Measurements from ENCODE around the gene NRIP3.

The NRIP3 gene

DNA sequence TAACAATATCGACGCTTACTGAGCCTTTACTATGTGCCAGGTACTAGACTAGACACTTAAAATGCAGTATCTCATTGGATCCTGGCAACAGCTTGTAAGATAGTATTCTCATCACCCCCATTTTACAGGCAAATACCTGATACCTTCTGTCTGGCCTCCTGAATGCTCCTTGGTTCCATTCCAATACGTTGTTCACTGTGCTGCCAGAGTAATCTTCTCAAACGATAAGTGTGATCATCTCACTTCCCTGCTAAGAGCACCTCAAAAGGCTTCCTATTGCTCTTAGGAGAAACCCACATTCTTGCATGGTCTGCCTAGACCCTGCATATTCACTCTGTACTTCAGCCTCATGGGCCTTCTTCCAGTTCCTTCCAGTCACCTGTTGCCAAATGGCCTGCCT is 1.3 kb upstream of the NRIP3 start:
- TF ChIP-seq POLR2A (IDR thresholded peaks at IDR 0.05; ENCODE audit: extremely low read depth, insufficient read length) (no peak), CTCF (IDR thresholded peaks at IDR 0.05; ENCODE audit: low read depth, low read length) (no peak)
- no peak overlapping the region for H3K4me3 ChIP-seq (ENCODE audit: low read depth, low read length)
- peak; percentile 8 for DNase-seq (ENCODE audit: low read depth)

- no peak overlapping the region for H3K4me3 ChIP-seq (ENCODE audit: low read depth, low read length)
- TF ChIP-seq POLR2A (IDR thresholded peaks at IDR 0.05; ENCODE audit: extremely low read depth, insufficient read length) (no peak), CTCF (IDR thresholded peaks at IDR 0.05; ENCODE audit: low read depth, low read length) (no peak), MYC (IDR thresholded peaks at IDR 0.05; ENCODE audit: low read depth, low read length) (no peak)
- DNase-seq (ENCODE audit: low read depth) = peak; percentile 7
These were observed 554 bp upstream of the NRIP3 start for GRCh38 chr11:9004183-9004926.

DNA sequence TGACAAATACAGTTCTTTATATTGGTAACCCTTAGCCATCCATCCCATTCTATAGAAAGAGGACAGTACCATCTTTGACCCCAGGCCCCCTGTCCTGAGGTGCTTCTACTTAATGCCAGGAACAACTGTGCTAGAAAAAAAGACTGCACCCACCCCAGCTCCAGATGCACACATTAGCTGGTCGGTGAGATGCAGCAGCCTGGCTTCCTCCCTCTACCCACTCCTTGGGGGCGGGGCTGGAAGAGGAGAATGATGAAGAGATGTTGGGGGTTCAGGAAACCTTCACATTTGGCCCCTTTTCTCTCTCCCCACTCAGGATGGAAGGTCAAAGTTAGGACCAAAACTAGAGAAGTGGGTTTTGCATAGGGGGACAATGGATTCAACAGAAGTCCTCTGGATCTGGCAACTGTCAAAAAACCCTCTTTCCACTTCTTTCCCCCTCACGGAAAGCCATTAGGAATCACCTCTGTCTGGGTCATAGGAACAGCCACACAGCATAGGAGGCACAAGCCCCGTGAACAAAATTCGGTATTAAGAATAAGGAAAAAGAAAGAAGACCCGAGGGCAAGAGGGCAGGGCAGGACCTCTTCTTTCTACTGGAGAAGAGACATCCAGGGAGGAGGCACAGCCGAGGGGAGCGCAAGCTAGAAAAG is 755 bp downstream of the NRIP3 start:
- peak; percentile 58 for DNase-seq (ENCODE audit: low read depth)
- H3K4me3 ChIP-seq (ENCODE audit: low read depth, low read length) = peak overlapping the region; percentile 67
- TF ChIP-seq POLR2A (IDR thresholded peaks at IDR 0.05; ENCODE audit: extremely low read depth, insufficient read length) = no peak
- TF ChIP-seq MYC (IDR thresholded peaks at IDR 0.05; ENCODE audit: low read depth, low read length) = no peak
- no peak; the same call in 1 of the 2 replicates for TF ChIP-seq MAX (IDR thresholded peaks at IDR 0.05; ENCODE audit: low read depth, low read length)
- no peak for TF ChIP-seq CTCF (IDR thresholded peaks at IDR 0.05; ENCODE audit: low read depth, low read length)

DNA sequence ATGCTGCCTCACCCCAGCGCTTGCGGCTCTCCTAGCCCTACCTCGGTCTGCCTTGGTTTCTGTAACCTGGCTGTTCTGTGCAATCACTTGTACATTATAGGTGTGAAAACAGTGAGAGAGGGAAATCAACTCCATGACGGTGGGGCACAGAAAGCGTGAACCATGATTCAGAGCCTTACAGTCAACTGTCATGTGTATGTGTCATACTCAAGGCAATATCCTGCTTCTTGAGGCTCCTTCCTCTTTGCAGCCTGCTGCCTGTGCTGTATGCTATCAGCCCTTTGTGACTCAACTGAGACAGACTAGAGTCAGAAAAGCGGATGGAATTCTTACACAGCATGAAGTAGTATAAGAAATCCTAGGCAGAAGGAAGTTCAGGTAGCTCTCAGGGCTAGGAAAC is 2.1 kb downstream of the NRIP3 start:
- peak; percentile 56 for TF ChIP-seq MYC (IDR thresholded peaks at IDR 0.05; ENCODE audit: low read depth, low read length)
- no peak for TF ChIP-seq POLR2A (IDR thresholded peaks at IDR 0.05; ENCODE audit: extremely low read depth, insufficient read length)
- TF ChIP-seq MAX (IDR thresholded peaks at IDR 0.05; ENCODE audit: low read depth, low read length) = peak; percentile 81
- no peak for TF ChIP-seq CTCF (IDR thresholded peaks at IDR 0.05; ENCODE audit: low read depth, low read length)
- DNase-seq (ENCODE audit: low read depth) = peak; percentile 90
- peak overlapping the region; percentile 67 for H3K4me3 ChIP-seq (ENCODE audit: low read depth, low read length)

DNA sequence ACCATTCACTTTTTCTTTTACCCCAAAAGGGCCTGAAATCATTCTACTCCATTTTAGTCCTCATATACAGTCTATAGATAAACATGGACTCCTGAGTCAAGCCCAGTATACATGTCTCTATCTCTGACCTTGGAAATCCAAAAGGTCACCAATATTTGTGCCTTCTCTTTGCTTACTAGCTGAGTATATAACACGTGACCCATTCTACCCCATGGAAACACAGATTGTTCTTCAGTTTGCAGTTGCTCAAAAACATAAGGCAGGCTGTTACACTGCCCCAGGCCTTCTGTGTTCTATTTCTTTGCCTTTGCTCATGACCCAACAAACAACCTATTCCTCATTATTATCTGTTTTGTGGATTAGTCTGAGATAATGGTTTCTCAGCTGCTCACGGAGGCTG is 5.8 kb downstream of the NRIP3 start:
- no peak for TF ChIP-seq CTCF (IDR thresholded peaks at IDR 0.05; ENCODE audit: low read depth, low read length)
- no peak for TF ChIP-seq MAX (IDR thresholded peaks at IDR 0.05; ENCODE audit: low read depth, low read length)
- TF ChIP-seq MYC (IDR thresholded peaks at IDR 0.05; ENCODE audit: low read depth, low read length) = no peak
- no peak for TF ChIP-seq POLR2A (IDR thresholded peaks at IDR 0.05; ENCODE audit: extremely low read depth, insufficient read length)
- no peak for DNase-seq (ENCODE audit: low read depth)

More for the DNA sequence above, 5.8 kb downstream of the NRIP3 start:
- H3K4me3 ChIP-seq (ENCODE audit: low read depth, low read length) = no peak overlapping the region

Data from NB4 (cell line).